ENCODE results near the gene BIVM. TPM values are rescaled to one million over a fixed set of nuclear protein-coding genes. Genes with fewer than 3 reads are reported as not detected.

BIVM gene
- total and polyA plus RNA-seq, 2 donors (not counting 3 experiments of a cell fraction or from before 2014, with no cell fraction given) = 7.7 to 20.3 TPM

GRCh38 chr13:102792396-102792795 lies 6.5 kb upstream of the BIVM start:
- BruUV-seq (replicated peaks) = no TSS peak
- ChIA-PET CTCF (no interaction called here), POLR2A (no interaction called here)
- Histone ChIP-seq H3K4me2 (ENCODE audit: insufficient read depth, low read length) (no peak overlapping the region), H3K79me2 (ENCODE audit: control insufficient read depth, insufficient read depth, low read length) (peaks cover 2% of the 10 kb centered on the region), H3K9me1 (replicated peaks; ENCODE audit: control insufficient read depth, extremely low read depth, insufficient read depth, low read length) (no peaks in the 10 kb centered on the region), H3K36me3 (ENCODE audit: control insufficient read depth in 2 of 2, extremely low read depth in 1 of 2, insufficient read depth in 2 of 2, low read length in 2 of 2) (peaks cover 3% of the 10 kb centered on the region in 2 experiments), H3K9me3 (replicated peaks; ENCODE audit: control insufficient read depth, insufficient read depth, low read length) (no peaks in the 10 kb centered on the region), H2AFZ (ENCODE audit: low read depth, low read length) (no peak overlapping the region), H3K27ac (ENCODE audit: insufficient read depth, low read depth, low read length) (no peak overlapping the region), H3K9ac (replicated peaks; ENCODE audit: extremely low read depth, insufficient read depth, low read length) (no peak overlapping the region), H3K4me1 (ENCODE audit: control insufficient read depth, extremely low read depth, insufficient read depth, low read length) (peaks cover 2% of the 10 kb centered on the region), H4K20me1 (replicated peaks; ENCODE audit: control insufficient read depth, extremely low read depth, insufficient read depth, low read length) (no peaks in the 10 kb centered on the region), H3K4me3 (replicated peaks in 1 of 3; ENCODE audit: insufficient read depth in 1 of 3, low read depth in 1 of 3, low read length in 3 of 3) (no peak overlapping the region), H3K27me3 (ENCODE audit: control insufficient read depth in 2 of 2, insufficient read depth in 2 of 2, low read length in 2 of 2) (no peaks in the 10 kb centered on the region)
- dilution Hi-C loops (cut with MboI; ENCODE audit: extremely low pct_ligation_motif_present, low sequenced_read_pairs) (no loop called here), intact Hi-C loops (cut with micrococcal nuclease) (no loop called here)
- FAIRE-seq = no peak
- no peak for TF ChIP-seq POLR2A (IDR thresholded peaks at IDR 0.05; ENCODE audit: low read depth, low read length)
- no peak for DNase-seq (ENCODE audit: low read depth, low spot score)

DNA sequence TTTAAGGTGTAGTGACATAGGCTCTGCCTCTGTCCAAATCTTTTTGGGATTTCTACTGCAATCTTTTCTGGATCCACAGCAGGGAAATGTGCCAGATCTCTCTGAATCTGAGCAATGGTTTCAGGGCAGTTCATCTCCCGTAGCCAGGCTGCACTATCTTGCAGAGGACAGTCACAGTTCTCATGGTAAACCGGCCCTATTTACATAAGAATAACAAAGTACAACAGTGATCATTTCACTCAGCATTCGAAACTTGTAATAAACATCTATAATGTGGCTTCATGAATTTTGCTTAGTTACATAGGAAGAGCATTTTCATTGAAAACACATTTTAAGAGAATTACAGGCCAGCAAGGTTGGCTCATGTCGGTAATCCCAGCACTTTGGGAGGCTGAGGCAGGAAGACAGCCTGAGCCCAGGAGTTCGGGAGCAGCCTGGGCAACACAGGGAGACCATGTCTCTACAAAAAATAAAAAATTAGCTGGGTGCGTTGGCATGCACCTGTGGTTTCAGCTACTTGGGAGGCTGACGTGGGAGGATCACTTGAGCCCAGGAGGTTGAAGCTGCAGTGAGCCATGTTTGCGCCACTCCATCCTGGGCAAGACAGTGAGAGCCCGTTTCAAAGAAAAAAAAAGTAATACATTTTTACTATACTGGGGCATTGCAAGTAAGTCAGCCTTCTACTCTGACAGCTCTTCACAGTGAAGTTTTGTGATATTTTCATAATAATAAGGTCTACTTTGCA lies 5.1 kb upstream of the BIVM start:
- FAIRE-seq = peak; percentile 73
- CTCF ChIA-PET = interaction anchor here (0.8 to 1.6 kb wide), 3 partner anchors 10 to 69 kb away, joined by 3 to 4 read pairs (median 3); partner anchors contain the start of gene TEX30
- dilution Hi-C loops (cut with MboI; ENCODE audit: extremely low pct_ligation_motif_present, low sequenced_read_pairs) = no loop called here

More for the DNA sequence above, 5.1 kb upstream of the BIVM start:
- DNase-seq (ENCODE audit: low read depth, low spot score) = no peak
- Histone ChIP-seq H3K9me3 (replicated peaks; ENCODE audit: control insufficient read depth, insufficient read depth, low read length) (no peaks in the 10 kb centered on the region), H3K9me1 (replicated peaks; ENCODE audit: control insufficient read depth, extremely low read depth, insufficient read depth, low read length) (no peaks in the 10 kb centered on the region), H3K27ac (ENCODE audit: insufficient read depth, low read depth, low read length) (no peak overlapping the region), H3K4me1 (ENCODE audit: control insufficient read depth, extremely low read depth, insufficient read depth, low read length) (peaks cover 10% of the 10 kb centered on the region), H3K9ac (replicated peaks; ENCODE audit: extremely low read depth, insufficient read depth, low read length) (no peak overlapping the region), H4K20me1 (replicated peaks; ENCODE audit: control insufficient read depth, extremely low read depth, insufficient read depth, low read length) (no peaks in the 10 kb centered on the region), H3K27me3 (ENCODE audit: control insufficient read depth in 2 of 2, insufficient read depth in 2 of 2, low read length in 2 of 2) (no peaks in the 10 kb centered on the region), H3K36me3 (ENCODE audit: control insufficient read depth in 2 of 2, extremely low read depth in 1 of 2, insufficient read depth in 2 of 2, low read length in 2 of 2) (peaks cover 3% of the 10 kb centered on the region in 2 experiments), H3K4me2 (ENCODE audit: insufficient read depth, low read length) (no peak overlapping the region), H2AFZ (ENCODE audit: low read depth, low read length) (no peak overlapping the region), H3K79me2 (ENCODE audit: control insufficient read depth, insufficient read depth, low read length) (peaks cover 5% of the 10 kb centered on the region), H3K4me3 (replicated peaks in 1 of 3; ENCODE audit: insufficient read depth in 1 of 3, low read depth in 1 of 3, low read length in 3 of 3) (no peak overlapping the region)
- intact Hi-C loops (cut with micrococcal nuclease) = no loop called here
- BruUV-seq (replicated peaks) = no TSS peak
- POLR2A ChIA-PET = no interaction called here
- no peak for TF ChIP-seq MYC (IDR thresholded peaks at IDR 0.05; ENCODE audit: low read depth, low read length)
- no peak for TF ChIP-seq JUN (IDR thresholded peaks at IDR 0.05; ENCODE audit: borderline replicate concordance, insufficient read depth, insufficient read length, low read depth)
- no peak for TF ChIP-seq EZH2 (IDR thresholded peaks at IDR 0.05; ENCODE audit: borderline replicate concordance, low read depth, low read length, severe bottlenecking)
- no peak for TF ChIP-seq POLR2A (IDR thresholded peaks at IDR 0.05; ENCODE audit: low read depth, low read length)
- TF ChIP-seq FOS (IDR thresholded peaks at IDR 0.05; ENCODE audit: borderline replicate concordance, insufficient read depth, low read length) = no peak
- TF ChIP-seq MAX (IDR thresholded peaks at IDR 0.05; ENCODE audit: insufficient read depth, insufficient read length) = no peak
- TF ChIP-seq GATA2 (IDR thresholded peaks at IDR 0.05; ENCODE audit: insufficient read depth, insufficient read length, low read depth, low read length) = no peak
- TF ChIP-seq POLR2AphosphoS5 (IDR thresholded peaks at IDR 0.05; ENCODE audit: insufficient read depth, low read depth, low read length) = no peak
- TF ChIP-seq, protein P1, sequence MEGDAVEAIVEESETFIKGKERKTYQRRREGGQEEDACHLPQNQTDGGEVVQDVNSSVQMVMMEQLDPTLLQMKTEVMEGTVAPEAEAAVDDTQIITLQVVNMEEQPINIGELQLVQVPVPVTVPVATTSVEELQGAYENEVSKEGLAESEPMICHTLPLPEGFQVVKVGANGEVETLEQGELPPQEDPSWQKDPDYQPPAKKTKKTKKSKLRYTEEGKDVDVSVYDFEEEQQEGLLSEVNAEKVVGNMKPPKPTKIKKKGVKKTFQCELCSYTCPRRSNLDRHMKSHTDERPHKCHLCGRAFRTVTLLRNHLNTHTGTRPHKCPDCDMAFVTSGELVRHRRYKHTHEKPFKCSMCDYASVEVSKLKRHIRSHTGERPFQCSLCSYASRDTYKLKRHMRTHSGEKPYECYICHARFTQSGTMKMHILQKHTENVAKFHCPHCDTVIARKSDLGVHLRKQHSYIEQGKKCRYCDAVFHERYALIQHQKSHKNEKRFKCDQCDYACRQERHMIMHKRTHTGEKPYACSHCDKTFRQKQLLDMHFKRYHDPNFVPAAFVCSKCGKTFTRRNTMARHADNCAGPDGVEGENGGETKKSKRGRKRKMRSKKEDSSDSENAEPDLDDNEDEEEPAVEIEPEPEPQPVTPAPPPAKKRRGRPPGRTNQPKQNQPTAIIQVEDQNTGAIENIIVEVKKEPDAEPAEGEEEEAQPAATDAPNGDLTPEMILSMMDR (IDR thresholded peaks at IDR 0.05; ENCODE audit: extremely low read depth in 1 of 2, insufficient read depth in 1 of 2, low read depth in 1 of 2, low read length in 2 of 2) = no peak
